SJSA1 (cell line): ENCODE results near the gene ABHD4. TPM values are rescaled to one million over a fixed set of nuclear protein-coding genes. Genes with fewer than 3 reads are reported as not detected.
"Not testable (repeated sequence)": the region's sequence is repeated elsewhere in the genome, so short reads cannot be mapped to it uniquely, and the experiment has no call there.

Experiments
- DNase-seq, 2 experiments: peaks; one replicate each; pipeline ENCODE4 v3.0.0-alpha.2; 2015 to 2020; ENCODE audit warnings: low spot score in 2 of 2, low read depth in 1 of 2
- H3K27ac ChIP-seq: fragments of 250-450 bp; sonication (Bioruptor Pico); 2 replicates; pipeline ENCODE4 v1.5.1; 2020; ENCODE audit warnings: mild to moderate bottlenecking, moderate library complexity
- H3K27me3 ChIP-seq: fragments of 250-450 bp; sonication (Bioruptor Pico); replicated peaks from 2 replicates; pipeline ENCODE4 v1.5.1; 2020; ENCODE audit warnings: mild to moderate bottlenecking, moderate library complexity
- H3K36me3 ChIP-seq: fragments of 250-450 bp; sonication (Bioruptor Pico); 2 replicates; pipeline ENCODE4 v1.5.1; 2020; ENCODE audit warnings: mild to moderate bottlenecking
- H3K4me1 ChIP-seq: fragments of 250-450 bp; sonication (Bioruptor Pico); replicated peaks from 2 replicates; pipeline ENCODE4 v1.6.1; 2021; ENCODE audit warnings: mild to moderate bottlenecking
- H3K4me3 ChIP-seq: fragments of 250-450 bp; sonication (Bioruptor Pico); 2 replicates; pipeline ENCODE4 v1.5.1; 2020; ENCODE audit warnings: mild to moderate bottlenecking
- H3K9me3 ChIP-seq: fragments of 250-450 bp; sonication (Bioruptor Pico); replicated peaks from 2 replicates; pipeline ENCODE4 v1.5.1; 2020; ENCODE audit warnings: mild to moderate bottlenecking
- total RNA-seq: library from RNA; depleted of rRNA; stranded (reverse); fragments of >200 nt; shearing (Covaris generic); gene quantifications from 2 replicates; pipeline ENCODE4 v1.2.3, GENCODE V29; 2014

The ABHD4 gene
- total RNA-seq, 1 experiment from 2014 or later = 7.3 TPM

GRCh38 chr14:22587677-22588422 is 10.2 kb upstream of the ABHD4 start:
- not testable (repeated sequence) for H3K9me3 ChIP-seq, DNase-seq
- H3K27ac ChIP-seq = peak overlapping the region; percentile 94

DNA sequence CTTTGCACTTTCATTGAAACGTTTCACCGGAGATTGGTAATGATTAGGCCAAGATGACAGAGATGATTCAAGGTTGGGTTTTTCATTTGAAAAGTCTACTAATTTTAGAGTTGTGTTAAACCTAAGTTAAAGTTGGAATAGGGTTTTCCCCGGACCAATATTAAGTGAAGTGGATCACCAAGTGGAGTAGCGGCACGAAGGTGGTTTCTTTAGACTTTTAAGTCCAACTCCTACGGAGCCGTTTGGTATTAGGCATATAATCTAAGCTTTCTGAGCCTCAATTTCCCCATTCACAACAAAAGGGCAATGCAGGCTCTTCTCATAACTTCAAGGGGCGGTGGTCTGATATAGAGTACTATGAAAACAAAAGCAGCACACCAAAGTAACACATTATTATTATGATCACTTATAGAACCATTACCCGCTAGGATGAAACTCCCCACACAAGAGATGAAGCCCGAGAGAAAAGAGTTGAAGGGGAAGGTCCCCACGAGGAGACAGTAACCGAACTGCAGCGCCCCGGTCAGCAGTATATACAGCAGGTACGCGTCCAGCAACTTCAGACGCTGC is 9.5 kb upstream of the ABHD4 start:
- Histone ChIP-seq H3K27me3 (no peaks in the 10 kb centered on the region), H3K4me3 (peak overlapping the region; percentile 63), H3K9me3 (no peaks in the 10 kb centered on the region), H3K27ac (peak overlapping the region; percentile 94), H3K4me1 (peaks cover 10% of the 10 kb centered on the region), H3K36me3 (peaks cover 18% of the 10 kb centered on the region; the same call in 1 of the 2 replicates)
- no peak for DNase-seq

More at GRCh38 chr14:22587677-22588422, 10.2 kb upstream of the ABHD4 start:
- H3K27me3 ChIP-seq, H3K4me1 ChIP-seq: not testable (repeated sequence)
- H3K4me3 ChIP-seq = peak overlapping the region; percentile 63
- H3K36me3 ChIP-seq = peaks cover 18% of the 10 kb centered on the region; the same call in 1 of the 2 replicates

- peak; percentile 96 to 98 for DNase-seq
- H3K4me3 ChIP-seq = peak within 1 kb of the TSS; percentile 63
- H3K4me1 ChIP-seq = peaks cover 14% of the 10 kb centered on the region
- H3K27me3 ChIP-seq = no peaks in the 10 kb centered on the region
- no peaks in the 10 kb centered on the region for H3K9me3 ChIP-seq
- peak within 1 kb of the TSS; percentile 94 for H3K27ac ChIP-seq
- peaks cover 14% of the 10 kb centered on the region; the same call in 1 of the 2 replicates for H3K36me3 ChIP-seq
Observed at GRCh38 chr14:22589096-22589839, 8.8 kb upstream of the ABHD4 start, which contains the start of gene DAD1. TSS of gene DAD1 (minus strand) at chr14:22589224. CDS start at chr14:22589157, 67 bp downstream.

DNA sequence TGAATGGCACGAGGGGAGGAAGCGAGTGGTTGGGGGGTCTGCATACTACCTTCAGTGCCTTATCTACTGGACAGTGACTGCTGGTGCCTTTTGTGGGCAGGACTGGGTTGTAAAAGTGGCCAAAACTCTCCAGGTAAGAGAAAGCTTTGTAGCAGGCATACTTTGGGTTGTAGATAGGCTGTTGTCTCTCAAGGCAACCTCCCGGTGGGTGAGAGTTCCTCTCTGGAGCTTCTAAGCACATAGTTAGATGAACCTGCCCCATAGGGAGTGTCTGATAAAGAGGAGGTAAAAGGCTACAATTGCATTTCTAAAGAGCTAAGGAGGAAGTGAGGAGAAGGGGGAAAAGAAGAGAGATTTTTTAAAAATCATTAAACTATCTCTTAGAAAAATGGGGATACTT is 4.9 kb upstream of the ABHD4 start:
- H3K4me1 ChIP-seq = peaks cover 17% of the 10 kb centered on the region
- no peaks in the 10 kb centered on the region for H3K27me3 ChIP-seq
- H3K27ac ChIP-seq = no peak overlapping the region
- no peak for DNase-seq
- H3K9me3 ChIP-seq = no peaks in the 10 kb centered on the region
- H3K36me3 ChIP-seq = no peaks in the 10 kb centered on the region
- H3K4me3 ChIP-seq = no peak overlapping the region

GRCh38 chr14:22593601-22594000 is 4.5 kb upstream of the ABHD4 start:
- no peak for DNase-seq
- Histone ChIP-seq H3K27me3 (no peaks in the 10 kb centered on the region), H3K9me3 (no peaks in the 10 kb centered on the region), H3K27ac (no peak overlapping the region), H3K4me1 (peaks cover 18% of the 10 kb centered on the region), H3K4me3 (no peak overlapping the region), H3K36me3 (no peaks in the 10 kb centered on the region)

DNA sequence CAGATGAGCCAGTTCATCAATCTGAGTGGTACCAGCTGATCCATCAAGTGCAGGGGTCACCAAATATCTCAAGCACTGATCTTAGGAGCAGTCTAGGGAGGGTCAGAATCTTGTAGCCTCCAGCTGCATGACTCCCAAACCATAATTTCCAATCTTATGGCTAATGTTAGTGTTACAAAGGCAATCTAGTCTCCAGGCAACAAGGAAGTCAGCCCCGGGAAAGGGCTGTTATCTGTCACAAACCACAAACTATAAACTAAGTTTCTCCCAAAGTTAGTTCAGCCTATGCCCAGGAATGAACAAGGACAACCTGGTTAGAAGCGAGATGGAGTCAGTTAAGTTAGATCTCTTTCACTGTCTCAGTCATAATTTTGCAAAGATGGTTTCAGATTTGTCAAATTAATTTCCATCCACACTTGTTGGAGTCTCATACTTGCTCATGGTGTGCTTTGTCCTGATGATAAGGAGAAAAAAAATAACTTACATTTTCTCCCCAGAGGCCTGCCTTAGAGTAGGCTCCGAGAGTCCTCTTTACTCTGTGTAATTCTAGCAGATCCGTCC is 3.9 kb upstream of the ABHD4 start:
- DNase-seq = no peak
- H3K9me3 ChIP-seq = no peaks in the 10 kb centered on the region
- H3K27me3 ChIP-seq = no peaks in the 10 kb centered on the region
- H3K27ac ChIP-seq = no peak overlapping the region
- H3K4me3 ChIP-seq = no peak overlapping the region
- peaks cover 24% of the 10 kb centered on the region for H3K4me1 ChIP-seq
- H3K36me3 ChIP-seq = no peaks in the 10 kb centered on the region

DNA sequence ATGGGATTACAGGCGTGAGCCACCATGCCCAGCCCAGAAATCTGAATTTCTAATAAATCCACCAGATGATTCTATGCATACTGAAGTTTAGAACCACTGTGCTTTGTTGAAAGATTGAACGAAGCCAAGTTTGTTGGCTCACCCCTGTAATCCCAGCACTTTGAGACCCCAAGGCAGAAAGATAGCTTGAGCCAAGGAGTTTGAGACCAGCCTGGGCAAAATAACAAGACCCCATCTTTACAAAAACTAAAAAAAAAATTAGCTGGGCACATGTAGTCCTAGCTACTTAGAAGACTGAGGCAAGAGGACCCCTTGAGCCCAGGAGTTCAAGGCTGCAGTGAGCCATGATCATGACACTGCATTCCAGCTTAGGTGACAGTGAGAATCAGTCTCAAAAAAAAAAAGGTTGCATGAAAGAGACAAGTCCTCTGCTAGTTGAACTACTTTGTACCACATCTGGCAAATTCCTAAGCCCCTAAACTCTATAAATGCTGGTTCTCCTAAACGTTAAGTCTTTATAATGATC is 1.7 kb upstream of the ABHD4 start:
- Histone ChIP-seq H3K9me3 (no peaks in the 10 kb centered on the region), H3K4me1 (peaks cover 24% of the 10 kb centered on the region), H3K36me3 (no peaks in the 10 kb centered on the region), H3K27me3 (no peaks in the 10 kb centered on the region), H3K27ac (no peak overlapping the region), H3K4me3 (no peak overlapping the region)
- no peak for DNase-seq

DNA sequence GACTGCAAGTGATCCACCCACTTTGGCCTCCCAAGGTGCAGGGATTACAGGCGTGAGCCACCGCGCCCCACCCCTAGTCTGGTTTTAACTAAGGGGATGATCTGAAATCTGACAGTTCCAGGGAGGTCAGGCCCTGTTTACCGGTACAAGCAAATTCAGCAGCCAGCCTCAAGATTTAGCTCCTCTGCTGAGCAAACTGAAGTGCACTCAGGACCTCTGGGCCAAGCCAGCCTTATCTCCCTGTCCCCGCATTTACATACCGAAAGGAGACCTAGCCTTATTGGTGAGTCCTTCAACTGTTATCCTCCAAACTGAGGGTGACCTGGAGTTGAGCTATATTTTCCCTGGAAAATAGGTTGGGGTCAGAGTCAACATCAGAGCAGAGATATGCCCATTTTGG is 835 bp upstream of the ABHD4 start:
- Histone ChIP-seq H3K27me3 (no peaks in the 10 kb centered on the region), H3K4me3 (no peak overlapping the region), H3K9me3 (no peaks in the 10 kb centered on the region), H3K36me3 (peaks cover 4% of the 10 kb centered on the region; the same call in 1 of the 2 replicates), H3K4me1 (peaks cover 24% of the 10 kb centered on the region), H3K27ac (no peak overlapping the region)
- DNase-seq = no peak

DNA sequence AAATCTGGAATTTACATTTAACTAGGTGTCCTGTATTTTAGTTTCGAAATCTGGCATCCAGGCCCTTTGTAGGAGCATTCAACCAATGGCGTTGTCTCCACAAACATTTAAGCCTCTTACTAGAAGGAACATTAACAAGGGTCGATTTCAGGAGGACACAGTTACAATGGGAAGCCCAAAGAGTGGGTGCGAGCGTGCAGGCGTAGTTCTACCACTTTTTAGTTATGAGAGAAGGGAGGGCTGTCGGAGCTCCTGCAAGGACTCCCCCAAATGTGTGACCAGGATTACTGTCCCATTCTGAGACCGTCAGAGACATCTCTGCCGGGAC is 365 bp upstream of the ABHD4 start:
- Histone ChIP-seq H3K4me3 (peak overlapping the region; percentile 57), H3K27me3 (no peaks in the 10 kb centered on the region), H3K36me3 (peaks cover 9% of the 10 kb centered on the region), H3K27ac (no peak overlapping the region), H3K4me1 (peaks cover 24% of the 10 kb centered on the region), H3K9me3 (no peaks in the 10 kb centered on the region)
- DNase-seq = no peak

GRCh38 chr14:22598896-22599244 is 770 bp downstream of the ABHD4 start:
- peak overlapping the region; percentile 57 for H3K4me3 ChIP-seq
- H3K27ac ChIP-seq = peak overlapping the region; percentile 55
- peaks cover 20% of the 10 kb centered on the region for H3K36me3 ChIP-seq
- peak in 1 of 2 experiments; percentile 29 for DNase-seq
- no peaks in the 10 kb centered on the region for H3K9me3 ChIP-seq
- no peaks in the 10 kb centered on the region for H3K27me3 ChIP-seq
- peaks cover 24% of the 10 kb centered on the region for H3K4me1 ChIP-seq

DNA sequence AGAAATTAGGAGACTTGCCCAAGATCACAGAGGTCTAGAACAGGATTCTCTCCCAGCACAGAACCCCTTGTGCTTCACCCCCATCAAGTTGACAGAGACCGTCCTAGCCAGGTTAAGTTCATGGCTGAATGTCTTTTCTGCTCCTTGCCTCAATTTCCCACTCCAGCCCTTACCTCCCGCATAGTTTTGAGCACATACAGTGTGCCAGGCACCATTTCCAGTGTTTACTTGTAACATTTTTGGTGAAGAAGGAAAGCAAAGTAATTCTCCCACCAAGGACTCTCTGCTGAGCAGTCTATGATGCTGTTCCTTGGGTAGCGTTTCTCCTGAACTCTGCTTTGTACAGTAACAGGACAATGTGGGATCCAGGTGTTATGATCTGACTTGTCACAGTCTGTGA is 1.2 kb downstream of the ABHD4 start:
- Histone ChIP-seq H3K27me3 (no peaks in the 10 kb centered on the region), H3K36me3 (peaks cover 22% of the 10 kb centered on the region), H3K27ac (peak overlapping the region; percentile 55), H3K4me3 (peak overlapping the region; percentile 57), H3K4me1 (peaks cover 19% of the 10 kb centered on the region), H3K9me3 (no peaks in the 10 kb centered on the region)
- DNase-seq = no peak

DNA sequence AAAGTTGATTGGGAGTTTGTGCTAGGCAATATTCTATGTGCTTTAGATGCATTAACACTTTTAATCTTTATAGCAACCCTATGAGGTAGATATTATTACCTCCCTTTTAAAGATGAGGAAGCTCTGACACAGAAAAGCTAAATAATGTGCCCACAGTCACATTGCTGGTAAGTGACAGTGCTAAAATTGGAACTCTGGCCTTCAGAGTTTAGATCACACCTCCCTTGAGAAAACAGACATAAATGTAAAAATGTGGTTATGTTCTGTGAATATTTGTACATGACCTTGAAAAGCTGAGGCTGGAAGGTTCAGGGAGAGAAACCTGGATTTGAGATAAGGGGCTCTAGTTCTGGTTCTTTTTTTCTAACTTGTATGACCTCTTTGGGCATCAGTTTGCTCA is 1.9 kb downstream of the ABHD4 start:
- Histone ChIP-seq H3K9me3 (no peaks in the 10 kb centered on the region), H3K36me3 (peaks cover 27% of the 10 kb centered on the region), H3K4me1 (peaks cover 18% of the 10 kb centered on the region), H3K27ac (no peak overlapping the region), H3K4me3 (no peak overlapping the region), H3K27me3 (no peaks in the 10 kb centered on the region)
- DNase-seq = no peak

DNA sequence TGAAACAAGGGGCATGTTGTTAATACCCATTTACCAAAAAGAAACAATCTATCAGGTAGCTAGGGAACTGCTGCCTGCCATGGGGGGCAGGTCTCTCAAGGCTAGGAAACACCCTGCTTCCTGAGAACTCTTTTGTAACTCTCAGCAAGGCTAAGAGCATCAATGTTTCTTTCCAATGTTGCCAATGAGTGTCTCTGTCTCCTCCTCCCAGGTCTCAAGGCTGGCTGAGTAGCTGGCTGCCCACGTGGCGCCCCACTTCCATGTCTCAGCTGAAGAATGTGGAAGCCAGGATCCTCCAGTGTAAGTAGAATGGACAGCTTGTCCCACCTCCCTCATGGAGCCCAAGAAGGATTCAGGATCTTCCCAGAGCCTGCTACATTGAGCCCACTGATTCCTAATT is 3.4 kb downstream of the ABHD4 start:
- Histone ChIP-seq H3K4me3 (no peak overlapping the region), H3K27me3 (no peaks in the 10 kb centered on the region), H3K9me3 (no peaks in the 10 kb centered on the region), H3K4me1 (peaks cover 20% of the 10 kb centered on the region), H3K27ac (no peak overlapping the region), H3K36me3 (peaks cover 39% of the 10 kb centered on the region)
- DNase-seq = no peak
